COR-L47 (cell line): ENCODE measurements around the gene AMACR.
"Not testable (repeated sequence)": the region's sequence is repeated elsewhere in the genome, so short reads cannot be mapped to it uniquely, and the experiment has no call there.

Experiments
- DNase-seq: peaks from one replicate; lab custom pipeline; 2025; lab: John Stamatoyannopoulos, UW

Gene AMACR

DNA sequence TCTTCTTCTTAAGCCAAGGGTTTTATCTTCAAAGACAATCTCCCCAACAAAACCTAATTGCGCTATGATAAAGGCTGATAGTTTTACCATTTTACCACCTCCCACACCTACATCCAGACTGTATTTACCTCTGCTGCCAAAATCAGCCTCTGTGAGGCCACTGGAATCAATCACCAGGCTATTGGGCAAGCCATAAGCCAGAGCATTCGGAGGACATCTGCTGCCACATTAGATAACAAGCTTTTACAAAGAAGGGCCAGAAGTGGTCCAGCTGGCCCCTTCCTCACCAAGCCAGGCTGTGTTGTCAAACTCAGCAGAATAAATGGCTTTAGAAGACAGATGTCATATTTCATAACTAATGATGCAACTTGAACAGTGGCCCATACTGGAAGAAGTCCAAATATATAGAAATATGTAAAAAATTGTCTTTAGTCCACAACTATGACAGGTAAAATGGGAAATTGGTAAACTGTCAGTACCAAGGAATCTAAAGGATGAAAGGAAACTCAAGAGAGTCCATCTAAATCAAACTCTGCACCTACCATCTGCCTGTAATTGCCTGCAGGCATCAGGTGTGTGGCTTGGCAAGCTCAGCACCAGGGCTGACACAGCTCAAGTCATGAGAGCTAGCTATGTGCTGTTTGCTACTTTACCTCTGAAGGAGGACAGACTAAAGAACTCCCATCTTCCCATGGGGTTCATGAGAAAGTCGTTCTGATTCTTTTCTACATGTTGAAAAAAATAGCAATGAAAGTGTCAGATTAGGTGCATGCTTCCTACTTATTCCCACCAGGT lies 39.4 kb downstream of the AMACR start:
- DNase-seq, result no peak

DNA sequence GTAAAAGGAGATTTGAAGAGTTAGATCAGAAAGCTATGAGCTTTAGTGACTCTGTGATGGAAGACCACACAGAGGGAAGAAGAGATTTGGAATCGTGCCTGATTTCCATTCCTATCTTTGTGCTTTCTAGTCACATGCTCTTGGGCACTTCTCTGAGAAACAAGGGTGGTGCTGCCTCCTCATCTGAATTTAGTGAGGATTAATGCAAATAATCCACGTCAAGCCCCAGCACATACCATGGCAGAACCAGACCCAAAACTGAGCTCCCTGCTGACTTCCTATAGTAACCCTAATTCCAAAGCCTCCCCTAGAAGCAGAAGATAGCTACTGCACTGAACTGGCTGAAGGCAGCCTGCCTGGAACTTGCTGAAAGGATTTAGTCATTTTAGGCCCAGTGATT lies 41.0 kb downstream of the AMACR start:
- no peak for DNase-seq

DNA sequence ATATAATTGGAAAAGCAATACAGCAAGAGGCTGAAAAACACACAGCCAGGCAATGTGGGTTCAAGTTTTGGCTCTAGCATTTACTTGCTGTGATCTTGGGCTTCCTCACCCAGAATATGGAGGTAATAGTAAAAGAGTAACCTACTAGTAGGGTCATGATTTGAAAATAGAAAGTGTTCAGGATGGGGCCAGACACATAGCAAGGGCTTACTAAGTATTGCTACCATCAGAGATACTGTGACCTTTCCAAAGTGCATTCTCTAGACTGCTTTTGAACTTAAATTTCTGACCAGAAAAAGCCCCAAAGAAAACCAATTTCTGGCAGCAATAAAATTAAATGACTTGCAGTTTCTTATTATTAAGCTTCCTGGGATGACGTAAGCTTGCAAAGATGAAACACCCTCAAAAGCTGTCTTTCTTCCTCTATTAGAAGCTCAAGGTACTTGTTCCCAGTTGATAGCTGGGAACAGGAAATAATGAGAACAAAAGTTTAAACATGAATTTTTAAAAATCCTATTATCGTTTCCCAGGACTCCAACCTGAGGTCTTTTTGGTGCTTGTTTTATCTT lies 43.6 kb downstream of the AMACR start:
- DNase-seq, result no peak

DNA sequence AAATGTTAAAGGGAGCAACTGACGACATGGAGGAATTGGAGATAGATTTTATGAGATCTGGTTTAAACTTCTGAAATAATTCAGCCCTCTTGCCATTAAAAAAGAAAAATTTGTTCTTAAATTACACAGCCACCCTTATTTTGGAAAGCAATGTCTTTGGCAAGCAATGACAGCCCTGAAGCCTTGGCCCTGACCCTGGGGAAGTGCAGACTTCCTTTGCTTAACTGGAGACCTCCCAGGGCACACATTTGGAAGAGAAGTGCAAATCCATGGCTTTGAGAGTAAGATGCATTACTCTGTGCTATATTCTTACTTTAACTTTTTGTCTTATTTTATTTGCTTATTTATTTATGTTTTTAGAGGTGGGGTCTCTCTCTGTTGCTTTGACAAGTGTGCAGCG lies 49.7 kb downstream of the AMACR start:
- DNase-seq, result no peak

DNA sequence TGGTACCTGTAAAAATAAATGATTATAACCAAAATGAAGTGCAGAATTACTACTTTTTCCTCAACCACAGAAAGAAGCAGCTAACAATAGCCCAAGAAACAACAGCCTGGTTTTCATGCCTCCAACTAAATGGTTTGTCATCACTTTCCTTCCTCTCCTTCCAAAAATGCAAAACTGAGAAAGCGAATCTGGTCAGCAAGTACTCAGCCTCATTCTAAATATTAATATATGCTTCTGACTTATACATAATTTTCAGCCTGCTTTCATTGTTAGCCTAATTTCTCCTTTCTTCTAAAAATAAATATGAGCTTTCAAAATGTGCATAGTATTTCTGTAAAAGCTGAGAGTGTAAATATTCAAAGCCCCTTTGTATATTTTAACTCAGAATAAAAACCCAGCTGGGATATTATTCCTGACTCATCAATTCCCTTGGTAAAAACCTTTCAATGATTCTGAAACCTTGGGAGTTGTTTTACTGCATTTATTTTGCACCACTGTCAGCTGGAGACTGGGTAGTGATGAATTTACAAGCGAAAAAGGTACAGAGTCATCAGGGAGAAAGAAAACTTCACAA lies 50.2 kb downstream of the AMACR start:
- DNase-seq, result no peak

DNA sequence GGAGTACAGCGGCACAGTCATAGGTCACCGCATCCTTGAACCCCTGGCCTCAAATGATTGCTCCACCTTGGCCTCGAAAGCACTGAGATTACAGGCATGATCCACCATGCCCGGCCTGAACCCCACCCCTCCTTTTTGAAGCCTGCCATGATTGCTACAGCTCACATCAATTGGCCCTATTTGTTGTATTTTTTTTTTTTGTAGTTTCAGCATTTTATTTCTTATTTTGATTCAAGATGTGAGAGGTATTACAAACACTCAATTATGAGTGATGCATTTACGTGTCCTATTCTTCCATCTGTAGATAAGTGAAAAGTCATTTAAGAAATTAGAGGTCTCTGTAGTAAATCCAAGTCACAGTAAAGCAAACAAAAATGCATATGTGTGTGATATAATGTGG lies 55.7 kb downstream of the AMACR start:
- not testable (repeated sequence) for DNase-seq

DNA sequence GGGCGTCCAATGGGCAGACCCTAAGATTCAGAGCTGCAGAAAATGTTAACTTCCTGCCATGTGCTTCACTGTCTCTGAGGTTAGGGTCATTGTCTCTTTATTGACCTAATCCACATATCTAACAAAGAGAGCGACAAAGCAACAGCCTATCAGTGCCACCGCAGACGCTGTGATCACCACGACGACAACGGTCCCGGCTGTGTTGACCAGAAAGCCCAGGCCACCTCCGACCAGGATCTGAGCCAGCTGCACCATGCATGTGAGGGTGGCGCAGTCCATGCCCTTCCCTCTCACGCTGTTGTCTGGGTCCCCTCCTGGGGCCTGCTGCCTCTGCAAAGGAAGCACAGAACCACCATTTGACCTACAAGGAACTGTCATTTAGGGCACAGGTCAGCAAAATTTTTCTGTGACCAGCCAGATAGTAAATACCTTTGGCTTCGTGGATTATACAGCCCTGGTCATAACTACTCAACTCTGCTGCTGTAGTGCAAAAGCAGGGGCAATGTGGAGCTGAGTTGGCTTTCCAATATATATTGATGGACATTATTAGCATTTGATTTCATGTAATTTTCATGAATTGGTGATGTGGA lies 63.2 kb downstream of the AMACR start:
- no peak for DNase-seq

DNA sequence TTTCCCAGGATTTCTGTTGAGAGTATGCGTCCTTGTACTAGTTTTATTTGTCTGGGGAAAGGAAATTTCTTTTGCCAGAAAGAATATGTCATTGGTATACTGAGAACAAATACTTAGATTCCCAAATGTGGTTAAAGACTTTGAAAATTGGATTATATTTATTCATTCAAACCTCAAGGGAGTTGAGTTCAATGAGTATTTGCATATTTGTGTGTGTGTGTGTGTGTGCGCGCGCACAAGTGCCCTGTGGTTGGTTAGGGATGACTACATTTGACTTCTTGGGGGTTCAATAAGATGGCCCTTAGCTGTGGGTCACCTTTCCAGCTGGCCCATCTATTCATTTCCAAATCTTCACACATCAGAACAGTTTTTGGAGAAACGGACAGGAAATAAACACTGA lies 66.8 kb downstream of the AMACR start:
- DNase-seq, result no peak

DNA sequence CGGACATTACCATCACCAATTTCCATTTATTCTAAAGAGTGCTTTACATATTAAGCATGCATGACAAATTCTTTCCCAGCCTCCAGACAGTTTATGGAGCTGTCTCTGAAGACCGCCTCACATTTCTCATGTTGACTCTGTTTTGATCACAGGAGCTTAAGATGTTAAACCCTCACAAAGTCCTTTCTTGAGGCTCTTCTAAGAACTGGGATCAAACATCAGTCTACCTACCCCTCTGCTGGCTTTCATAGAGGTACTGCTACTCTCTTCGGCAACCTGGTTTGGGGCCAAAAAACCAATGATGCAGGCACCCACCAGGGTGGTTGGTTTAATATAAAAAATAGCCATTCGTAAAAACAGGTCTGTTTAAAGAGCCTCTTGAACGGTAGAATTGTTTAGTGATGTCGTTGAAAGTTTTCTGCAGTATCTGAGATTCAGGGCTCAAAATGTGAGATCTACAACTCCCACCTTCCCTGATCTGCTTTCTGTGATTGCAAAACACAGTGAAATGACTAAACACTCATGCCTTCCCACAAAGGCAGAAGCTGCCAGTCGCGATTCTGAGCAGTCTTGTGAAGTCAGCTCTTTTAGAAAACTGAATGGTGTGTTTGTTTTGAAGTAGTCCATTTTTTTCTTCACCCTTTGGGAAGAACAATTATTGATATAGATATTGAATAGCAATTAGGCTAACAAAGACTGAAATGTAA lies 68.1 kb downstream of the AMACR start:
- no peak for DNase-seq

DNA sequence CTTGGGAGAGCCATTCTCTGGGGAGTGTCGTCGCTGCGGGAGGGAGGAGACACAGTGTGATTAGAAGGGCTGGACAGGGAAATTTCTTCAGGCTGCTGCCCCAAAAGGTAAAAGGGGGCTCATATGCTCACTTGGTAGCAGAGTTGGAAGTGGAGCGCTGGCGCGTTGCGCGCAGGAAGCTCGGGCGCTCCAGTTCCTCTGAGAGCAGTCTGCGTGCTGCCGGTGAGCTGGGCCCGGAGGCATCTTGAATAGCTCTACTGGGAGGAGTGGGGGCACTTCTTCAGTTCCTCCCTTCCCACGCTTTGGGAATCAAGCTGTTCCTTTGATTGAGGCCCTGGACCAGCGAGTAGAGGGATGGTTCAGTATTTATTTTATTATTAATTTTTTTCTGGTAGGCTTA lies 69.0 kb downstream of the AMACR start:
- no peak for DNase-seq

DNA sequence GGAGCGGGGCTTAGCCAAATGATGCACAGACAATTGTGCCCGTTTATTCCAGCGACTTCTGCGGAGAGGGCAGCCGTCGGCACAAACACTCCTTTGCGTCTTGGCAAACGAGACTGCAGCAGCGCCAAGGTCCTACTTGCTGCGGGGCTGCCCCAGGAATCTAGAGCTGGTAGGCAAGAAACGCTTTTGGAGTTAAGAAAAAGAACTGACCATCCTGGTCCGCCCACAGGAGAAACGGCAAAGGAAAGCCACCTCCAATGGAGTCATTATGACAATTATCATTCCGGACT lies 69.4 kb downstream of the AMACR start:
- DNase-seq, result no peak

DNA sequence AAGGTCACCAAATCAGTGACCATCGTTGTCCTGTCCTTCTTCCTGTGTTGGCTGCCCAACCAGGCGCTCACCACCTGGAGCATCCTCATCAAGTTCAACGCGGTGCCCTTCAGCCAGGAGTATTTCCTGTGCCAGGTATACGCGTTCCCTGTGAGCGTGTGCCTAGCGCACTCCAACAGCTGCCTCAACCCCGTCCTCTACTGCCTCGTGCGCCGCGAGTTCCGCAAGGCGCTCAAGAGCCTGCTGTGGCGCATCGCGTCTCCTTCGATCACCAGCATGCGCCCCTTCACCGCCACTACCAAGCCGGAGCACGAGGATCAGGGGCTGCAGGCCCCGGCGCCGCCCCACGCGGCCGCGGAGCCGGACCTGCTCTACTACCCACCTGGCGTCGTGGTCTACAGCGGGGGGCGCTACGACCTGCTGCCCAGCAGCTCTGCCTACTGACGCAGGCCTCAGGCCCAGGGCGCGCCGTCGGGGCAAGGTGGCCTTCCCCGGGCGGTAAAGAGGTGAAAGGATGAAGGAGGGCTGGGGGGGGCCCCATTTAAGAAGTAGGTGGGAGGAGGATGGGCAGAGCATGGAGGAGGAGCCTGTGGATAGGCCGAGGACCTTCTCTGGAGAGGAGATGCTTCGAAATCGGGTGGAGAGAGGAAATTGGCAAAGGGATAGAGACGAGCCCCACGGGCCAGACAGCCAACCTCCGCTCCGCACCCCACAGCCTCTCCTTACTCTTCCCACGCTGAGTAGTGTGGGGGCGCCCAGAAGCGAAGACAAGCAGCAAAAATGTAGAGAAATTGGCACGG lies 69.9 kb downstream of the AMACR start:
- no peak for DNase-seq

DNA sequence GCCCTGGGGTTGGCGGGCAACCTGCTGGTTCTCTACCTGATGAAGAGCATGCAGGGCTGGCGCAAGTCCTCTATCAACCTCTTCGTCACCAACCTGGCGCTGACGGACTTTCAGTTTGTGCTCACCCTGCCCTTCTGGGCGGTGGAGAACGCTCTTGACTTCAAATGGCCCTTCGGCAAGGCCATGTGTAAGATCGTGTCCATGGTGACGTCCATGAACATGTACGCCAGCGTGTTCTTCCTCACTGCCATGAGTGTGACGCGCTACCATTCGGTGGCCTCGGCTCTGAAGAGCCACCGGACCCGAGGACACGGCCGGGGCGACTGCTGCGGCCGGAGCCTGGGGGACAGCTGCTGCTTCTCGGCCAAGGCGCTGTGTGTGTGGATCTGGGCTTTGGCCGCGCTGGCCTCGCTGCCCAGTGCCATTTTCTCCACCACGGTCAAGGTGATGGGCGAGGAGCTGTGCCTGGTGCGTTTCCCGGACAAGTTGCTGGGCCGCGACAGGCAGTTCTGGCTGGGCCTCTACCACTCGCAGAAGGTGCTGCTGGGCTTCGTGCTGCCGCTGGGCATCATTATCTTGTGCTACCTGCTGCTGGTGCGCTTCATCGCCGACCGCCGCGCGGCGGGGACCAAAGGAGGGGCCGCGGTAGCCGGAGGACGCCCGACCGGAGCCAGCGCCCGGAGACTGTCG lies 70.7 kb downstream of the AMACR start:
- DNase-seq, result no peak

DNA sequence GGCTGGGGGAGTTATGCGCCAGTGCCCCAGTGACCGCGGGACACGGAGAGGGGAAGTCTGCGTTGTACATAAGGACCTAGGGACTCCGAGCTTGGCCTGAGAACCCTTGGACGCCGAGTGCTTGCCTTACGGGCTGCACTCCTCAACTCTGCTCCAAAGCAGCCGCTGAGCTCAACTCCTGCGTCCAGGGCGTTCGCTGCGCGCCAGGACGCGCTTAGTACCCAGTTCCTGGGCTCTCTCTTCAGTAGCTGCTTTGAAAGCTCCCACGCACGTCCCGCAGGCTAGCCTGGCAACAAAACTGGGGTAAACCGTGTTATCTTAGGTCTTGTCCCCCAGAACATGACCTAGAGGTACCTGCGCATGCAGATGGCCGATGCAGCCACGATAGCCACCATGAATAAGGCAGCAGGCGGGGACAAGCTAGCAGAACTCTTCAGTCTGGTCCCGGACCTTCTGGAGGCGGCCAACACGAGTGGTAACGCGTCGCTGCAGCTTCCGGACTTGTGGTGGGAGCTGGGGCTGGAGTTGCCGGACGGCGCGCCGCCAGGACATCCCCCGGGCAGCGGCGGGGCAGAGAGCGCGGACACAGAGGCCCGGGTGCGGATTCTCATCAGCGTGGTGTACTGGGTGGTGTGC lies 71.4 kb downstream of the AMACR start, which contains the start of gene RXFP3:
TSS of gene RXFP3 (plus strand) at position 6 of the 636 bp plus-strand sequence. CDS start at position 361, 355 bp downstream.
- no peak for DNase-seq
